Nephron (organoid): Measurements from ENCODE around the gene DIP2B.

Experiments
- H3K27ac Mint-ChIP-seq, 3 experiments: 2 replicates each; pipeline ENCODE4 v1.8.0; 2020; ENCODE audit warnings: mixed read lengths in 3 of 3, mild to moderate bottlenecking in 2 of 3, moderate library complexity in 1 of 3
- H3K27me3 Mint-ChIP-seq: 2 replicates; pipeline ENCODE4 v1.8.0; 2021; ENCODE audit warnings: low read depth, mild to moderate bottlenecking, moderate library complexity, mixed read lengths
- H3K36me3 Mint-ChIP-seq: 2 replicates; pipeline ENCODE4 v1.8.0; 2020; ENCODE audit warnings: low read depth, mixed read lengths
- H3K4me1 Mint-ChIP-seq: 2 replicates; pipeline ENCODE4 v1.8.0; 2020; ENCODE audit warnings: mixed read lengths
- H3K4me3 Mint-ChIP-seq, 3 experiments: 2 replicates each; pipeline ENCODE4 v1.8.0; 2020; ENCODE audit warnings: mild to moderate bottlenecking in 3 of 3, mixed read lengths in 3 of 3, moderate library complexity in 2 of 3
- H3K9me3 Mint-ChIP-seq: 2 replicates; pipeline ENCODE4 v1.8.0; 2020; ENCODE audit warnings: mixed read lengths
- CTCF ChIP-seq, 3 experiments: fragments of 200-600 bp; sonication (generic); IDR thresholded peaks; one replicate each; pipeline ENCODE4 v1.5.0; 2021; ENCODE audit warnings: antibody characterized with exemption in 3 of 3; ENCODE audit not compliant: unreplicated experiment in 3 of 3

Gene DIP2B

GRCh38 chr12:50615907-50616296 lies 111.1 kb downstream of the DIP2B start:
- H3K36me3 Mint-ChIP-seq: no peaks in the 10 kb centered on the region
- H3K4me3 Mint-ChIP-seq: no peak overlapping the region
- no peaks in the 10 kb centered on the region for H3K27me3 Mint-ChIP-seq
- TF ChIP-seq CTCF (IDR thresholded peaks at IDR 0.05; ENCODE audit: unreplicated experiment in 3 of 3): no peak
- peak overlapping the region in 1 of 3 experiments; percentile 31 for H3K27ac Mint-ChIP-seq
- no peaks in the 10 kb centered on the region for H3K9me3 Mint-ChIP-seq
- peaks cover 46% of the 10 kb centered on the region for H3K4me1 Mint-ChIP-seq

DNA sequence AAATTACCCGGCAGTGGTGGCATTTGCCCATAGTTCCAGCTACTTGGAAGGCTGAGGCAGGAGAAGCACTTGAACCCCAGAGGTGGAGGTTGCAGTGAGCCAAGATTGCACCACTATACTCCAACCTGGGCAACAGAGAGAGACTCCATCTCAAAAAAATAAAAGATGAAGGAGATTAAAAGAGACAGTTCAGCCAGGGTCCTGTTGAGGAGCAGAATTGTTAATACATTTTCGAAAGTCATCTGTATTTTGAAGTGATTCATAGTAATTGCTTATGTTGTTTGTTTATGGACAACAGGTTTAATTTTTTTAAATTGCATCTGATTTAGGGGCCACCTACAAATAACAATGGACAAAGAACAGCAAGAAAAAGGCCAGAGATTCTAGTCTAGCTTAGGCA lies 112.9 kb downstream of the DIP2B start:
- no peak for TF ChIP-seq CTCF (IDR thresholded peaks at IDR 0.05; ENCODE audit: unreplicated experiment in 3 of 3)
- H3K9me3 Mint-ChIP-seq: no peaks in the 10 kb centered on the region
- H3K27ac Mint-ChIP-seq: no peak overlapping the region
- no peak overlapping the region for H3K4me3 Mint-ChIP-seq
- peaks cover 49% of the 10 kb centered on the region for H3K4me1 Mint-ChIP-seq
- H3K36me3 Mint-ChIP-seq: no peaks in the 10 kb centered on the region
- H3K27me3 Mint-ChIP-seq: no peaks in the 10 kb centered on the region

DNA sequence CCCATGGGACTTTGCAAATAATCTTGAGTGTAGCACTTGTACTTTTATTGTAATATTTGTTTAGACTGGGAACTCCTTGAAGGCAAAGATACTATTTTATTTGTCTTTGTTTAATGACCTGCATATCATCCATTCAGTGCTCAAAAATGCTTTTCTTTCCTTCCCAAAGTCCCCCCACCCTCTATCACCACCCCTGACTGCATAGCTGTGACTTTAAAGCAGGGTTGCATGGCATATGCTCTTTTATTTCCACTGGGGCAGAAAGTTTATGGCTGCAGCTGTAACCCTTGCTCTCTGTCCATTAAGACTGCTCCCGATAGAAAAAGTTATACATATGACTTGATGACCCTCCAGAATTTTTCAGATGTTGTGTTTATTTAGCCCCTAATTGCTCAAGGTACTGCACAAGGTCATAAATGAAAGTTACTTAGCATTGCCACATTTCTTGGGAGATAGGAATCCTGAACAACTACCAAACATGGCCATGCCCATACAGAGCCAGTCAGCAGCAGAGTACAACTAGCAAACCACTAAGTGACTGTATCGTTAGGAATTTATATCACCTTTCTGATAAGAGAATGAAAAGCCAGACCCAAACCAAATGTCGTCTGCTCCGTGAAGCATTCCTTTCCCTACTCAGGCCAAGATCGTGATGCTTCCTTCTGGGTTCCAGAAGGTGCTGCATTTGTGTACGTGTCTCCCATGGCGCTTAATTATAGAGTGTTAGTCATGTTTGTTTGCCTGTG lies 114.3 kb downstream of the DIP2B start:
- no peak for TF ChIP-seq CTCF (IDR thresholded peaks at IDR 0.05; ENCODE audit: unreplicated experiment in 3 of 3)
- no peaks in the 10 kb centered on the region for H3K36me3 Mint-ChIP-seq
- H3K9me3 Mint-ChIP-seq: no peaks in the 10 kb centered on the region
- peaks cover 49% of the 10 kb centered on the region for H3K4me1 Mint-ChIP-seq
- peak overlapping the region in 1 of 3 experiments; percentile 13 for H3K27ac Mint-ChIP-seq
- H3K4me3 Mint-ChIP-seq: no peak overlapping the region
- no peaks in the 10 kb centered on the region for H3K27me3 Mint-ChIP-seq

DNA sequence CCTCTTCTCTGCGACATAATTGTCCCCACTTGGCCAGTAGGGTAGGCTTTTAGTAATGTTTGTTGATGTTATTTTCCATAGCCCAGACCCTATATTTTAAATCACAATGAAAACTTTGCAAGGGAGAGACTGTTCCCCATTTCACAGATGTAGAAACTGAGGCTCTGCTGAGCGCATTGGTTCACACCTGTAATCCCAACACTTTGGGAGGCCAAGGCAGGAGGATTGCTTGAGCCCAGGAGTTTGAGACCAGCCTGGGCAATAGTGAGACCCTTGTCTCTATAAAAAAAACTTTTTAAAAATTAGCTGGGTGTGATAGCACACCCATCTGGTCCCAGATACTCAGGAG lies 114.8 kb downstream of the DIP2B start:
- Mint-ChIP-seq H3K4me1 (peaks cover 52% of the 10 kb centered on the region), H3K36me3 (no peaks in the 10 kb centered on the region), H3K27ac (peak overlapping the region in 1 of 3 experiments; percentile 13), H3K27me3 (no peaks in the 10 kb centered on the region), H3K4me3 (no peak overlapping the region), H3K9me3 (no peaks in the 10 kb centered on the region)
- TF ChIP-seq CTCF (IDR thresholded peaks at IDR 0.05; ENCODE audit: unreplicated experiment in 3 of 3): no peak

- Mint-ChIP-seq H3K4me3 (no peak overlapping the region), H3K36me3 (no peaks in the 10 kb centered on the region), H3K4me1 (peaks cover 54% of the 10 kb centered on the region), H3K9me3 (no peaks in the 10 kb centered on the region), H3K27ac (peak overlapping the region; percentile 62 to 81 (median 74)), H3K27me3 (no peaks in the 10 kb centered on the region)
- no peak for TF ChIP-seq CTCF (IDR thresholded peaks at IDR 0.05; ENCODE audit: unreplicated experiment in 3 of 3)
Measured at GRCh38 chr12:50620109-50620977, 115.6 kb downstream of the DIP2B start.
